CD4-positive, alpha-beta T cell treated with Interleukin-6 at 100 ng/mL for 8 hours (primary cell): ENCODE measurements around the gene RDX.

Experiments
- DNase-seq: peaks from one replicate; pipeline ENCODE4 v3.0.0-alpha.2; 2020; ENCODE audit warnings: mixed read lengths, low spot score

RDX gene

DNA sequence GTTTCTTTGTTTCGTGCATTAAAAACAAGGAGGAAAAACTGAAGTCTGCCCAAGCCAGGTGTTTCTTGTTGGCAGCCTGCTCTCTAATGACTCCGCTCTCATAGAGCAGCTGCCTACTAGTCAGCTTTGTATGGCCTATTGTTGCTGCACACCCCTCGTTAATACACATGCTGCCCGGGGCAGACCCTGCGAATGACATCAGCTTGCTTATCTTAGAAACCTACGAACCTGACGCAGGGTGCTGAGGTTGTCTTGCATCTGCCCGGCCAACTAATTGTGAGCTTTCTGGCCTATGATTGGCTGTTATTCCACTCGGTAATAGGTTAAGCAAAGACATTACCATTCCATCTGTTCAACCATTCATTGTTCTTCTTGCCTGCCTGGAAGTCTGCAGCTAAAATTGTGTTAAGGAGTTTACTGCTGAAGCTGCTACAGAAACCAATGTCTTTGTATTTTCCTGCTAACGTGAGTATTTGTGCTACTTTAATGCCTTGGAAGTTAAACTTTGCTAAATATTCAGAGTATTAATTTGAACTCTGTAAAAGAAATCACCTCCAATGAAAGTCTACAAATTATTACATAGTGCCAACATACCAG is 165.7 kb downstream of the RDX start:
- no peak for DNase-seq

DNA sequence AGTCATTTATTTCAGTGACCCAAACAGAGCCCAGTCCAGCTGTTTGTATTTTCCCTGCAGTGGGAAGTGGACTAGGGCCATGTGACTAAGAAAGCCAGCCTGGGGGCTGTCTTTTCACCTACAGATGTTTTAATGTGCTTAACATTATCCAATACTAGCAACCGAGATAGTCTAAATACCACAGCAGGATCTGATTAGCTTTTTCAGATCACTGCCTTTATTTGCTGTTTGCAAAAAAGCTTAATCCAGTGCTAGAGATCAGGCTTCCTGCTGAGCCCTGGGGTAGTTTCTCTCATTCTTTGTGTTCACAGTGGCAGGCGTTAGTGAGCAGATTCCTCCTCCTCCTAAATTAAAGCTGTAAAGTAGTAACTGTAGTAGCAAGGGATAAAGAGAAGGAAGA is 168.3 kb downstream of the RDX start:
- no peak for DNase-seq

DNA sequence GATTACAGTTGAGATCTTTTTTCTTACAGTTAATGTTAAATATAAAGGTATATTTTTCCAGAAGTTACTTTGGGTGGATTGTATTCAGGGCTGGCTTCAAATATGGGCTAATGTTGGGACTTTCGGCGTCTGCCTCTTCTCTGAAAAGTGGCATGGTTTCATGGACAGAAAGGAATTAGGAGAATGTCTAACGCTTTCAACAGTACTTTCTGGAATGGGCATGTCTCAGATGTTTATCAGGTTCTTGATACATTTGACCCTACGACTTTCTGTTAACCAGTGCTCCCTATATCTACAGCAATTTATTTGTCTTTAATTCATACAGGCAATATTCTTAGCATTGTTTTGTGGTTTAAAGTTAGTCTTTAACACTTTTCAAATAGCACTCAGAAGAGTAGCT is 169.5 kb downstream of the RDX start:
- DNase-seq, result no peak

DNA sequence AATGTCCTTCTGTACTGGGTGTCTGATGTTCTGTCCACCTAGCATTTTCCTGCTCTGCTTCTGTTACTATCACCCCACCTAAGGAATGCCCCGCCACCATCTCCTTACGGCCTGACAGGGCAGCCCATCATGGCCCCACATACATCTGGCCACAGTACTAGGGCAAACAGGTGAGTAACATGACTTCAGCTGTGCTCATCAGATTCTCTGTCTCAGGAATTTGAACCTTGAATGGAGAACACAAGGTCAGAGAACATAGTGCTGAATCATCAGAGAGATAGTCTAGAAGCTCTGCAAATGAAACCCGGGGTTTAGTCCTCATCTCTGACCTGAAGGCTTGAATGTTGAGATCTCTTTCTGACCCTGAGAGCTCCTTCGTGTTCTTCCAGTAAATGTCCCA is 170.8 kb downstream of the RDX start:
- no peak for DNase-seq
